Measurements from ENCODE around the gene MORC2.

Gene MORC2

GRCh38 chr22:30922151-30922611 is 46.4 kb downstream of the MORC2 start:
- FAIRE-seq (no peak), DNase-seq (ENCODE audit: insufficient read length, low spot score) (no peak)

- no peak for FAIRE-seq
- no peak for DNase-seq (ENCODE audit: insufficient read length, low spot score)
Measured at GRCh38 chr22:30921108-30921507, 47.5 kb downstream of the MORC2 start.

- FAIRE-seq (no peak), DNase-seq (ENCODE audit: insufficient read length, low spot score) (peak; percentile 64)
Measured at GRCh38 chr22:30920407-30920806, 48.2 kb downstream of the MORC2 start.

- no peak for DNase-seq (ENCODE audit: insufficient read length, low spot score)
Measured at GRCh38 chr22:30919973-30920372, 48.6 kb downstream of the MORC2 start.

DNA sequence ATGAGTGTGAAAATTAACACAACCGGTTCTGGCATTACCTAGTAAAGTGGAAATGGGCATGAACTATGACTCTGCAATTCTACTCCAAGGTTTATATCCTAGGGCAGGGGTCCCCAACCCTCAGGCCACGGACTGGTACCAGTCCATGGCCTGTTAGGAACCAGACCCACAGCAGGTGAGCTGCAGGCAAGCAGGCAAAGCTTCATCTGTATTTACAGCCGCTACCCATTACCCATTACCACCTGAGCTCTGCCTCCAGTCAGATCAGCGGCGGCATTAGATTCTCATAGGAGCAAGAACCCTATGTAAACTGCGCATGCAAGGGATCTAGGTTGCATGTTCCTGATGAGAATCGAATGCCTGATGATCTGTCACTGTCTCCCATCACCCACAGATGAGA is 49.8 kb downstream of the MORC2 start:
- FAIRE-seq (no peak), DNase-seq (ENCODE audit: insufficient read length, low spot score) (no peak)

More at GRCh38 chr22:30919973-30920372, 48.6 kb downstream of the MORC2 start:
- FAIRE-seq, result no peak

DNA sequence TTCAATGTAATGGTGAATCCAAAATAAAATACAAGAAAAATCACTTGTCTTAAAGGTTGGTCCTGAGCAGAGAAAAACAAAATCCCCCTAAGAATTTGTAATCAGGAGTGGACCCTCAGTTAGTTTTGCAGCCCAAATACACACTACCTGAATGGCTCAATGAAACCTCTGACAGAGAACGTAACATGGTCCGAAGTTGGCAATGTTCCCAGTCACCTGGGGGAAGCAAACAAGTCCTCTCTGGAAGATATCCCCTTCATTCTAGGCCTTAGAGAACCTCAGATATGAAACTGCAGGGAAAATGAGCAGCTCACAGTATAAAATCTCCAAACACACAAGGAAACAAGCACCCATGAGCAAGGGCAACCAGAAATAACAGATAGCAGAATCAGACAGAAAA is 58.2 kb downstream of the MORC2 start:
- no peak for FAIRE-seq
- no peak for DNase-seq (ENCODE audit: insufficient read length, low spot score)

DNA sequence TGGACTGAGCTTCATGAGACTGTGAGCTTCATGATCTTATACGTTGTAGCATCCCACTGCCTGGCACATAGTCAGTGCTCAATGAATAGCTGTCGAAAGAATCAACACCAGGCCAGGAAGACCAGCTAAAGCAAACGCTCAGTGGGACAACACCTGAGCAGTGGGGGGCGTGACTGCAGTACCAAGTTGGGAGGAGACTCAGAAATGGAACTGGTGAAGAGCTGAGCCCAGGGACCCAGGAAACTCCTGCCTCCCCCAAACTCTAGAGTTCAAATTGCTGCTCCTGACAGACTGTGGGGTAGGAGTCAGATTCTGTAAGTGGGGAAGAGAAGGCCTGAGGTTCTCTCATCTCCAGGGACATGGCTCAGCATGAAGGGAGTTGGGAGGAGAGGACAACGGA is 59.3 kb downstream of the MORC2 start:
- DNase-seq (ENCODE audit: insufficient read length, low spot score) (no peak), FAIRE-seq (no peak)

- FAIRE-seq (no peak), DNase-seq (ENCODE audit: insufficient read length, low spot score) (no peak)
Measured at GRCh38 chr22:30908051-30908461, 60.5 kb downstream of the MORC2 start.

DNA sequence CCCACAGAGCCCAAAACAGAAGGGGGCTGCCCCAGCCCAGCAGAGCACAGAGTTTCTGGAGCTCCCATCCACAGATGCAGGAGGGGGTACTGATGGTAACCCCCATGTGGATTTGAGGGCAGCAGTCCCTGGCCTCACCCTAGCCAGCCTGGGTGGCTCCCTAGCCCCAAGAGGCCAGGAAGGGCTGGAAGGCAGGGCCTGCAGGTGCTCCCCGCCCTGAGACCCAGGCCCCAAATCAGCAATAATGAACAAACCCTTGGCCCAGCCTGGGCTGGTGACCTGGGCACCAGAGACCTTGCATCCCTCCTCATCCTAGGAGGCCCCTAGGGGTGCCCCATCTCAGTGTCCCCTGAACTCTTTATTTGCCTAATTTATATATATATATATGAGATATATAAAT is 61.6 kb downstream of the MORC2 start:
- FAIRE-seq, result no peak
- no peak for DNase-seq (ENCODE audit: insufficient read length, low spot score)

GRCh38 chr22:30906411-30906810 is 62.2 kb downstream of the MORC2 start:
- no peak for FAIRE-seq
- DNase-seq (ENCODE audit: insufficient read length, low spot score), result no peak

DNA sequence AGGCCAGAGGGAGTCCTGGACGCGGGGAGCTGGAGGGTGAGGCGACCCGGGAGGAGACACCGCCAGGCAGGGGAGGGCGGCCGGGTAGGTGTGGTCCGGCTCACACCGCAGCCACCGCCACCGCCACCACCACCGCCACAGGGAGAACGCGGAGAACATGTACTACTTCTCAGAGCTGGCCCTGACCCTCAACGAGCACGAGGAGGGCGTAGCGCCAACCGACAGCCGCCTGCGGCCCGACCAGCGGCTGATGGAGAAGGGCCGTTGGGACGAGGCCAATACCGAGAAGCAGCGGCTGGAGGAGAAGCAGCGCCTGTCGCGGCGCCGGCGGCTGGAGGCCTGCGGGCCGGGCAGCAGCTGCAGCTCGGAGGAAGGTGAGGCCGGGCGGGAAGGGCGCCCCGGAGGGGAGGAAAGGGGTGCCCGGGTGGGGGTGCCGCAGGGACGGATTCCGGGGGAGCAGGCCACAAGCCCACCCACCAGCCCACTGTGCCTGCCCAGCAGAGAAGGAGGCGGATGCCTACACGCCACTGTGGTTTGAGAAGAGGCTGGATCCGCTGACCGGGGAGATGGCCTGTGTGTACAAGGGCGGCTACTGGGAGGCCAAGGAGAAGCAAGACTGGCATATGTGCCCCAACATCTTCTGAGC is 62.8 kb downstream of the MORC2 start:
- no peak for DNase-seq (ENCODE audit: insufficient read length, low spot score)
- no peak for FAIRE-seq

DNA sequence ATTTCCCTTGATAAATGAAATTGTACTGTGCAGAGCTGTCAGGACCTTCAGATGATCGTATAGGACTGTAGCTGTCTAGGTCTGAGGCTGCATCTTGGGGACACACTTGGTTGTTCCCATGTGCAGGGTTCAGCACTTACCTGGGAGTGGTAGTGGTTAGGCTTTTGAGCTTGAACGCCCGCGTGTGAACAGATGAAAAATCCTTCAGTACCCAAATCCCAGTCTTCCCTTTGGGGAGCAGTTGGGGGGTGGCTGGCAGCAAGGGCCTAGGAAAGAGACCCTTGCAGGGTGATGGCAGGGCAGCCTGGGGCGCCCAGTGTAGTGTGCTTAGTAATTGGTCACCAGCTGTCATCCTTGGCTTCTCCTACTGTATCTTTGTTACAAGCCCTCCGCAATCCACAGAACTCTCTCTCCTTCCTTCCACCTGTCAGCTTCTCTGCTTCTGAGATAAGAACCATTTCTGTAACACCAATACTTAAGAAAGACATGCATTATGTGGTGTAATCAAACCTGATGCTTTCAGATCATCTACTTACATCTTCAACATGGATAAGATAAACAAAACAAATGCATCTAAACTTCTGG is 64.6 kb downstream of the MORC2 start:
- FAIRE-seq (no peak), DNase-seq (ENCODE audit: insufficient read length, low spot score) (no peak)

DNA sequence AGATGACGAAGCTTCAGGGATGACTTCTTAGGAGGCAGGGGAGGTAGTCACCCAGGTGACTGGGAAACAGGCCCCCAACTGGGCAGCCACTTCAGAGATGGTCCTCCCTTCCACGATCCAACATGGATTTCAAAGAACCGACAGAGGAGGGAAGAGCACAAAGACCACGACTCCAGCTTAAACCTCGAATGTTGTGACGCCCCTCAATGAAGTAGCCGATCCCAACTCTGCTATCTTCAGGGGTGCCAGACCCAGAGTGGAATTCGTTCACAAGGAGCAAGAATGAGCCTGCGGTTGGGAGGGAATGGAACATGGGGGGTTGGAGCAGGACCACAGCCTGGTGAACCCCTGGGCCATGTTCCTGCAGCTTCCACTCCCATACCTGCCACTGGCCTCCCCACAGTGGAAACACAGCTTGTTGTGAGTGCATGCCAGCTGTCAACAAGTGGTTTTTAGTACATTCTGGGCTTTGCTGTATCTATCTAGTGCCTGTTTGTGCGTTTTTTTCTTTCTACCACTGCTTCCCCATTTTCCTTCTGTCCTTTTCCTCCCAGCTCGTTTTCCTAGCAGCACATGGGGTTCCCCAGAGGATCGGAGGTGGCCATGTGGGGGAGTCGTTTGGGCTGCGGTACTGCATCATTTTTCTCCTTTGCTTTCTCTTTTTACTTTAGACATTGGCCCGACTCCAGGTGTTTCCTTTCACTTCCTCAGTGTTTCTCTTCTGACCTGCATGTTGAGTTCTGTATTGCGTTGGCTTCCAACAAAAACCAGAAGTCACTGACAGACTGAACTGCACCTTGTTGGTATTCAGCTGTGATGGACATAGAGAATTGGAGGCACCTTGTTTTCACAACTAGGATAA is 65.8 kb downstream of the MORC2 start:
- no peak for DNase-seq (ENCODE audit: insufficient read length, low spot score)
- FAIRE-seq, result no peak

GRCh38 chr22:30894371-30894740 is 74.2 kb downstream of the MORC2 start:
- FAIRE-seq (no peak), DNase-seq (ENCODE audit: insufficient read length, low spot score) (no peak)

- DNase-seq (ENCODE audit: insufficient read length, low spot score) (no peak), FAIRE-seq (no peak)
Measured at GRCh38 chr22:30893434-30894370, 74.9 kb downstream of the MORC2 start.

GRCh38 chr22:30892731-30893221 is 75.8 kb downstream of the MORC2 start:
- no peak for FAIRE-seq
- DNase-seq (ENCODE audit: insufficient read length, low spot score), result no peak

GRCh38 chr22:30892286-30892685 is 76.3 kb downstream of the MORC2 start:
- no peak for DNase-seq (ENCODE audit: insufficient read length, low spot score)
- FAIRE-seq, result no peak

GRCh38 chr22:30891781-30892180 is 76.8 kb downstream of the MORC2 start:
- FAIRE-seq (no peak), DNase-seq (ENCODE audit: insufficient read length, low spot score) (no peak)

GRCh38 chr22:30891443-30891755 is 77.2 kb downstream of the MORC2 start:
- DNase-seq (ENCODE audit: insufficient read length, low spot score) (no peak), FAIRE-seq (no peak)

DNA sequence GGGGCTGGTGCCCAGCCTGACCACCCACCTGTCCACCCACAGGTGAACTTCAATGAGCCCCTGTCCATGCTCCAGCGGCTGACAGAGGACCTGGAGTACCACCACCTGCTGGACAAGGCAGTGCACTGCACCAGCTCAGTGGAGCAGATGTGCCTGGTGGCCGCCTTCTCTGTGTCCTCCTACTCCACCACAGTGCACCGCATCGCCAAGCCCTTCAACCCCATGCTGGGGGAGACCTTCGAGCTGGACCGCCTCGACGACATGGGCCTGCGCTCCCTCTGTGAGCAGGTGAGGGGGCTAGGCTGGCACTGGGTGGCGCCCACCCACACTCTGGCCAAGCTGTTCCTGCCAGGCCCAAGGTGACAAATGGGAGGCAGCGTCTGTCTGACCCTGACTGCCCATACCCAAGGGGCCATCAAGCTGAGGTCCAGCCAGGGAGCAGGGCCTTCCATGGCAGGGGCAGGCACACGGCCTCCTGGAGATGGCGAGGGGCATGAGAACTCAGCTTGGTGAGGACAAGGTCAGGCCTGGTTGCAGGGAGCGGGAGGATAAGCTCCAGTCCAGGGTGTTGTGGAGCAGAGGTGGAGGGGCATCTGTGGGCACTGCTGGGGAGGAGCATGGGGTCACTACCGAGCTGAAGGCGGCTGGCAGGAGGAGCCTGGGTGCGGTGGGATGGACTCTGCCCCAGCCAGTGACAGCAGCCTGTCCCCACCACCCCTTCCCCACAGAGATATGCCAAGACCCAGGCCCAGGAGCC is 77.7 kb downstream of the MORC2 start:
- peak; percentile 21 for DNase-seq (ENCODE audit: insufficient read length, low spot score)
- no peak for FAIRE-seq
